ENCODE results near the gene TSPEAR.

GRCh38 chr21:44626673-44627143 lies 84.7 kb downstream of the TSPEAR start, which contains the start of gene KRTAP10-9:
- TF ChIP-seq ELF4 (IDR thresholded peaks at IDR 0.05) (no peak), NFRKB (IDR thresholded peaks at IDR 0.05) (no peak), FOXK2 (IDR thresholded peaks at IDR 0.05) (no peak), FOXA1 (IDR thresholded peaks at IDR 0.05) (no peak), SUZ12 (IDR thresholded peaks at IDR 0.05) (no peak), PKNOX1 (IDR thresholded peaks at IDR 0.05) (no peak), FOXM1 (IDR thresholded peaks at IDR 0.05; ENCODE audit: borderline replicate concordance) (no peak)

All from HEK293T (cell line).